HepG2 (cell line): ENCODE results near the gene AP4E1. TPM values are rescaled to one million over a fixed set of nuclear protein-coding genes. Genes with fewer than 3 reads are reported as not detected.

ENCODE experiments used
- ATAC-seq: fragments of 200-7000 bp; cut with Tn5 transposase; 3 replicates; pipeline ENCODE4 v1.9.1; 2020; ENCODE audit warnings: mild to moderate bottlenecking, moderate library complexity
- BruUV-seq: library from RNA; stranded (reverse); fragments of 400-500 nt; replicated peaks from 2 replicates; lab custom pipeline; 2021; lab: Mats Ljungman, UMichigan
- CTCF ChIA-PET: fragments of 300-600 bp; formaldehyde crosslinking; extraction: SDS; loops from one replicate; lab custom pipeline; 2021; ENCODE audit warnings: low total read pairs, inconsistent platforms, low intra/inter-chr PET ratio; lab: Yijun Ruan, JAX
- POLR2A ChIA-PET: fragments of 350-600 bp; sonication (Branson Sonifier 250); formaldehyde crosslinking; loops from one replicate; lab custom pipeline; 2020; ENCODE audit warnings: antibody characterized with exemption, inconsistent platforms; lab: Yijun Ruan, JAX
- DNase-seq: peaks from one replicate; pipeline ENCODE4 v3.0.0-alpha.2; 2015; ENCODE audit warnings: low spot score
- FAIRE-seq: peaks from 3 replicates; lab custom pipeline; 2011; peaks lifted over from hg19 to GRCh38; lab: Jason Lieb, UNC
- H2AFZ ChIP-seq: one replicate; pipeline ENCODE4 v1.6.1; 2011; ENCODE audit warnings: low read length, inconsistent platforms
- H3K27ac ChIP-seq: fragments of 300-600 bp; 3 replicates; pipeline ENCODE4 v1.8.0; 2011; ENCODE audit warnings: mixed run types, mild to moderate bottlenecking, mixed read lengths, low read length, inconsistent platforms; ENCODE audit not compliant: insufficient read depth; ENCODE audit errors: extremely low read length
- H3K27me3 ChIP-seq, 2 experiments: fragments of 200-600 bp in 1 of 2; 2 replicates in 1 of 2; 3 replicates in 1 of 2; pipeline versions ENCODE4 v1.6.0 to v1.8.0; 2011; ENCODE audit warnings: low read length in 2 of 2, mild to moderate bottlenecking in 2 of 2, moderate library complexity in 2 of 2, inconsistent platforms in 1 of 2; ENCODE audit not compliant: insufficient read depth in 2 of 2, control insufficient read depth in 1 of 2
- H3K36me3 ChIP-seq, 2 experiments: fragments of 200-600 bp in 1 of 2; replicated peaks in 1 of 2; 2 replicates in 1 of 2; 3 replicates in 1 of 2; pipeline versions ENCODE4 v1.5.1 to v1.8.0; 2011; ENCODE audit warnings: low read length in 2 of 2, inconsistent platforms in 1 of 2; ENCODE audit not compliant: insufficient read depth in 2 of 2, control insufficient read depth in 1 of 2
- H3K4me1 ChIP-seq: 2 replicates; pipeline ENCODE4 v1.5.1; 2012; ENCODE audit warnings: low read length, inconsistent platforms; ENCODE audit not compliant: insufficient read depth
- H3K4me2 ChIP-seq: 2 replicates; pipeline ENCODE4 v1.6.0; 2011; ENCODE audit warnings: low read depth, low read length, inconsistent platforms
- H3K4me3 ChIP-seq, 3 experiments: fragments of 200-600 bp in 1 of 3; sonication (generic), shearing (Covaris generic) in 1 of 3; replicated peaks in 1 of 3; 2 replicates each; pipeline ENCODE4 v1.5.1; 2011 to 2016; ENCODE audit warnings: low read length in 3 of 3, inconsistent platforms in 2 of 3, low read depth in 2 of 3, mild to moderate bottlenecking in 2 of 3, control low read depth in 1 of 3, mixed read lengths in 1 of 3; ENCODE audit not compliant: insufficient read depth in 1 of 3
- H3K79me2 ChIP-seq: one replicate; pipeline ENCODE4 v1.6.1; 2011; ENCODE audit warnings: low read length, inconsistent platforms; ENCODE audit not compliant: insufficient read depth
- H3K9ac ChIP-seq: 2 replicates; pipeline ENCODE4 v1.6.0; 2011; ENCODE audit warnings: mild to moderate bottlenecking, low read depth, low read length, inconsistent platforms; ENCODE audit not compliant: insufficient read depth
- H3K9me3 ChIP-seq: 2 replicates; pipeline ENCODE4 v1.5.1; 2012; ENCODE audit warnings: mild to moderate bottlenecking, low read length
- H4K20me1 ChIP-seq: 2 replicates; pipeline ENCODE4 v1.6.0; 2011; ENCODE audit warnings: inconsistent platforms, mild to moderate bottlenecking, low read length, moderate library complexity; ENCODE audit not compliant: insufficient read depth
- KLF13 ChIP-seq: sonication (generic); formaldehyde crosslinking; IDR thresholded peaks from 2 replicates; pipeline ENCODE4 v1.4.0; 2020; ENCODE audit warnings: mild to moderate bottlenecking, missing genetic modification reagents
- MXD4 ChIP-seq: IDR thresholded peaks from 2 replicates; pipeline ENCODE4 v1.6.1; 2016; ENCODE audit warnings: mild to moderate bottlenecking, missing biosample characterization, missing genetic modification reagents
- MXI1 ChIP-seq: IDR thresholded peaks from 3 replicates; pipeline ENCODE4 v1.6.1; 2012; ENCODE audit warnings: low read depth, low read length, inconsistent platforms, borderline replicate concordance
- PITX1 ChIP-seq: sonication (generic); formaldehyde crosslinking; IDR thresholded peaks from 2 replicates; pipeline ENCODE4 v1.5.1; 2020; ENCODE audit warnings: mild to moderate bottlenecking, missing genetic modification reagents
- ZBTB21 ChIP-seq: sonication (generic); formaldehyde crosslinking; IDR thresholded peaks from 2 replicates; pipeline ENCODE4 v1.4.0; 2020; ENCODE audit warnings: missing genetic modification reagents
- ZNF563 ChIP-seq: sonication (generic); formaldehyde crosslinking; IDR thresholded peaks from 2 replicates; pipeline ENCODE4 v1.8.0; 2022; ENCODE audit warnings: mild to moderate bottlenecking, moderate library complexity, missing genetic modification reagents
- ZNF615 ChIP-seq: sonication (generic); formaldehyde crosslinking; IDR thresholded peaks from 2 replicates; pipeline ENCODE4 v1.5.0; 2020; ENCODE audit warnings: mild to moderate bottlenecking, missing genetic modification reagents, borderline replicate concordance
- ZSCAN25 ChIP-seq: sonication (generic); formaldehyde crosslinking; IDR thresholded peaks from 2 replicates; pipeline ENCODE4 v1.8.0; 2022; ENCODE audit warnings: mild to moderate bottlenecking, missing genetic modification reagents
- WGBS: methylation state at CpG from one replicate; pipeline ENCODE4 v1.1.6; 2017; ENCODE audit warnings: low lambda C conversion rate; 5-methylcytosine and 5-hydroxymethylcytosine counted together
- in situ Hi-C: cut with HindIII; loops from 2 replicates; pipeline ENCODE4 v1.10.0; 2017; ENCODE audit warnings: low pct_unique_long_range_greater_than_20kb; ENCODE audit not compliant: extremely low pct_ligation_motif_present
- intact Hi-C: fragments of 100-400 bp; cut with micrococcal nuclease; formaldehyde crosslinking; loops from one replicate; pipeline ENCODE4 v1.10.0; 2022; ENCODE audit not compliant: unreplicated experiment
- polyA plus RNA-seq, 8 experiments: library from polyadenylated mRNA; depleted of rRNA in 3 of 8; stranded (reverse) in 7 of 8; unstranded in 1 of 8; fragments of >200 nt; fragmentation: Illumina TruSeq in 4 of 8; extraction: Trizol in 4 of 8; gene quantifications; 2 replicates each; pipeline versions ENCODE4 v1.2.1 to v1.2.3, GENCODE V29; 2011 to 2016; ENCODE audit warnings: low read depth in 4 of 8, missing spikeins in 1 of 8, mixed read lengths in 1 of 8; ENCODE audit not compliant: insufficient read depth in 1 of 8
- total RNA-seq, 5 experiments: library from RNA; depleted of rRNA; stranded (reverse); fragments of >200 nt; fragmentation: Illumina TruSeq; extraction: Trizol; gene quantifications; 2 replicates each; pipeline ENCODE4 v1.2.3, GENCODE V29; 2016; ENCODE audit warnings: low read depth in 1 of 5
- TF ChIP-seq, protein P1 (sequence below): sonication (generic); formaldehyde crosslinking; conservative IDR thresholded peaks from 2 replicates; pipeline ENCODE4 v1.4.0; 2020; ENCODE audit warnings: mild to moderate bottlenecking, missing genetic modification reagents, moderate library complexity

Gene AP4E1
- total and polyA plus RNA-seq, 2 of the 13 experiments (the other 11 are each of a cell fraction or from before 2014, with no cell fraction given): 2.2 to 7.8 TPM

DNA sequence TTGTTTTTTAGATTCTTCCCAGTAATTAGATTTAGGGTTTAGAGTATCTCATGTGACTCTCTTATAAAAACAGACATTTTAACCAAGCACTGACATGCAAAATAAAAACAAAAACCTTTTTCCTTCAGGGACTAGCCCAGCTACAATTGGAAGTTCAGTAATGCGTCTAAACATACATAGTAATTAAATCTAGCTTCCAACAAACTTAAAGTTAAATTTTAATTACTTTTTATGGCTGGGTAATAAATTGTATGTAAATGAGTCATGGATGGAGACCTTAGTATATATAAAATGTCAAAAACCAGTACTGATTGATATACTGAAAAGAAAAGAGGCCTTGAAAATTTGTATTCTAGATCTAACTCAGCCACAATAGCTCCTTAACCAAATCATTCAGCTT lies 43.6 kb upstream of the AP4E1 start:
- Histone ChIP-seq H3K27ac (no peak overlapping the region), H3K4me1 (no peaks in the 10 kb centered on the region), H3K27me3 (no peaks in the 10 kb centered on the region; a peak in 1 of 5 replicates), H3K4me2 (no peak overlapping the region), H3K9me3 (no peaks in the 10 kb centered on the region), H4K20me1 (no peaks in the 10 kb centered on the region), H3K79me2 (no peaks in the 10 kb centered on the region), H3K4me3 (no peak overlapping the region), H3K36me3 (no peaks in the 10 kb centered on the region), H2AFZ (no peak overlapping the region), H3K9ac (no peak overlapping the region)
- ATAC-seq: no peak
- ChIA-PET POLR2A (no interaction called here), CTCF (no interaction called here)
- 68% methylated on average over 1 of the region's 1 CpG for WGBS
- BruUV-seq: no TSS peak
- TF ChIP-seq PITX1 (CRISPR knock-in tag) (no peak), ZNF615 (no peak), ZSCAN25 (no peak), KLF13 (CRISPR knock-in tag) (no peak), MXI1 (no peak), ZBTB21 (no peak), MXD4 (CRISPR knock-in tag) (no peak), ZNF563 (CRISPR knock-in tag) (no peak)
- TF ChIP-seq, protein P1, sequence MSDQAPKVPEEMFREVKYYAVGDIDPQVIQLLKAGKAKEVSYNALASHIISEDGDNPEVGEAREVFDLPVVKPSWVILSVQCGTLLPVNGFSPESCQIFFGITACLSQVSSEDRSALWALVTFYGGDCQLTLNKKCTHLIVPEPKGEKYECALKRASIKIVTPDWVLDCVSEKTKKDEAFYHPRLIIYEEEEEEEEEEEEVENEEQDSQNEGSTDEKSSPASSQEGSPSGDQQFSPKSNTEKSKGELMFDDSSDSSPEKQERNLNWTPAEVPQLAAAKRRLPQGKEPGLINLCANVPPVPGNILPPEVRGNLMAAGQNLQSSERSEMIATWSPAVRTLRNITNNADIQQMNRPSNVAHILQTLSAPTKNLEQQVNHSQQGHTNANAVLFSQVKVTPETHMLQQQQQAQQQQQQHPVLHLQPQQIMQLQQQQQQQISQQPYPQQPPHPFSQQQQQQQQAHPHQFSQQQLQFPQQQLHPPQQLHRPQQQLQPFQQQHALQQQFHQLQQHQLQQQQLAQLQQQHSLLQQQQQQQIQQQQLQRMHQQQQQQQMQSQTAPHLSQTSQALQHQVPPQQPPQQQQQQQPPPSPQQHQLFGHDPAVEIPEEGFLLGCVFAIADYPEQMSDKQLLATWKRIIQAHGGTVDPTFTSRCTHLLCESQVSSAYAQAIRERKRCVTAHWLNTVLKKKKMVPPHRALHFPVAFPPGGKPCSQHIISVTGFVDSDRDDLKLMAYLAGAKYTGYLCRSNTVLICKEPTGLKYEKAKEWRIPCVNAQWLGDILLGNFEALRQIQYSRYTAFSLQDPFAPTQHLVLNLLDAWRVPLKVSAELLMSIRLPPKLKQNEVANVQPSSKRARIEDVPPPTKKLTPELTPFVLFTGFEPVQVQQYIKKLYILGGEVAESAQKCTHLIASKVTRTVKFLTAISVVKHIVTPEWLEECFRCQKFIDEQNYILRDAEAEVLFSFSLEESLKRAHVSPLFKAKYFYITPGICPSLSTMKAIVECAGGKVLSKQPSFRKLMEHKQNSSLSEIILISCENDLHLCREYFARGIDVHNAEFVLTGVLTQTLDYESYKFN (CRISPR knock-in tag): no peak
- no peak for FAIRE-seq
- in situ Hi-C loops (no loop called here), intact Hi-C loops (loop anchor here (5.0 kb wide), 1 partner anchor 48 kb away; no protein-coding TSS in a partner anchor)
- no peak for DNase-seq
